GM23248 (cell line): ENCODE measurements around the gene SIAE. TPM values are rescaled to one million over a fixed set of nuclear protein-coding genes. Genes with fewer than 3 reads are reported as not detected.

ENCODE experiments used
- DNase-seq: peaks from one replicate; pipeline ENCODE4 v3.0.0-alpha.2; 2015
- H2AFZ ChIP-seq: fragments of 200-600 bp; sonication (generic); 2 replicates; pipeline ENCODE4 v1.6.1; 2016; ENCODE audit warnings: antibody characterized with exemption
- H3F3A ChIP-seq: fragments of 200-600 bp; sonication (generic); 2 replicates; pipeline ENCODE4 v1.6.1; 2016; ENCODE audit warnings: mild to moderate bottlenecking, antibody characterized with exemption, mixed run types; ENCODE audit not compliant: insufficient read depth
- H3K27ac ChIP-seq: fragments of 200-600 bp; sonication (generic); 2 replicates; pipeline ENCODE4 v1.5.1; 2016; ENCODE audit warnings: mild to moderate bottlenecking
- H3K27me3 ChIP-seq: fragments of 200-600 bp; sonication (generic); replicated peaks from 2 replicates; pipeline ENCODE4 v1.6.1; 2016; ENCODE audit warnings: mild to moderate bottlenecking; ENCODE audit not compliant: insufficient read depth
- H3K36me3 ChIP-seq: fragments of 200-600 bp; sonication (generic); 2 replicates; pipeline ENCODE4 v1.6.1; 2016; ENCODE audit warnings: low read depth, mild to moderate bottlenecking
- H3K4me1 ChIP-seq: fragments of 200-600 bp; sonication (generic); 2 replicates; pipeline ENCODE4 v1.6.1; 2016; ENCODE audit warnings: mild to moderate bottlenecking; ENCODE audit not compliant: insufficient read depth
- H3K4me2 ChIP-seq: fragments of 200-600 bp; sonication (generic); one replicate; pipeline ENCODE4 v1.6.1; 2016; ENCODE audit warnings: mild to moderate bottlenecking; ENCODE audit not compliant: unreplicated experiment
- H3K4me3 ChIP-seq: fragments of 200-600 bp; sonication (generic); 2 replicates; pipeline ENCODE4 v1.5.1; 2016; ENCODE audit warnings: mild to moderate bottlenecking
- H3K79me2 ChIP-seq: fragments of 200-600 bp; sonication (generic); 2 replicates; pipeline ENCODE4 v1.6.1; 2016; ENCODE audit warnings: mild to moderate bottlenecking; ENCODE audit not compliant: insufficient read depth
- H3K9ac ChIP-seq: fragments of 200-600 bp; sonication (generic); 2 replicates; pipeline ENCODE4 v1.6.1; 2016; ENCODE audit warnings: mild to moderate bottlenecking
- H3K9me2 ChIP-seq: fragments of 200-600 bp; sonication (generic); 2 replicates; pipeline ENCODE4 v1.6.1; 2016; ENCODE audit warnings: mixed run types, mild to moderate bottlenecking, moderate library complexity; ENCODE audit not compliant: insufficient read depth
- H3K9me3 ChIP-seq: fragments of 200-600 bp; sonication (generic); one replicate; pipeline ENCODE4 v1.6.1; 2017; ENCODE audit warnings: low read depth
- H4K20me1 ChIP-seq: fragments of 200-600 bp; sonication (generic); 2 replicates; pipeline ENCODE4 v1.6.0; 2016; ENCODE audit not compliant: insufficient read depth
- EZH2 ChIP-seq: fragments of 200-600 bp; sonication (generic); IDR thresholded peaks from 2 replicates; pipeline ENCODE4 v1.6.1; 2018; ENCODE audit warnings: antibody characterized with exemption, mild to moderate bottlenecking; ENCODE audit not compliant: insufficient read depth, poor library complexity, severe bottlenecking
- EZH2phosphoT487 ChIP-seq: fragments of 200-600 bp; sonication (generic); IDR thresholded peaks from 2 replicates; pipeline ENCODE4 v1.6.1; 2018; ENCODE audit warnings: antibody characterized with exemption, moderate library complexity, mild to moderate bottlenecking, low read depth; ENCODE audit not compliant: insufficient read depth
- WGBS, 2 experiments: methylation state at CpG; one replicate each; pipeline ENCODE4 v1.1.6; 2015 to 2017; ENCODE audit warnings: low lambda C conversion rate in 2 of 2, low coverage in 1 of 2; ENCODE audit errors: missing lambda C conversion rate in 2 of 2; 5-methylcytosine and 5-hydroxymethylcytosine counted together
- in situ Hi-C: fragments of 300-500 bp; cut with MboI; formaldehyde crosslinking; loops from 2 replicates; pipeline ENCODE4 v1.15.0; 2020
- polyA plus RNA-seq: library from polyadenylated mRNA; unstranded; fragments of >200 nt; fragmentation: Nextera tagmentation; extraction: Ambion mirVana; gene quantifications from 2 replicates; pipeline ENCODE4 v1.2.1, GENCODE V29; 2016
- total RNA-seq: library from RNA; depleted of rRNA; stranded (reverse); fragments of >200 nt; shearing (Covaris generic); gene quantifications from 2 replicates; pipeline ENCODE4 v1.2.3, GENCODE V29; 2014

The SIAE gene
- total and polyA plus RNA-seq, 2 experiments from 2014 or later: 7.2 to 19.5 TPM

DNA sequence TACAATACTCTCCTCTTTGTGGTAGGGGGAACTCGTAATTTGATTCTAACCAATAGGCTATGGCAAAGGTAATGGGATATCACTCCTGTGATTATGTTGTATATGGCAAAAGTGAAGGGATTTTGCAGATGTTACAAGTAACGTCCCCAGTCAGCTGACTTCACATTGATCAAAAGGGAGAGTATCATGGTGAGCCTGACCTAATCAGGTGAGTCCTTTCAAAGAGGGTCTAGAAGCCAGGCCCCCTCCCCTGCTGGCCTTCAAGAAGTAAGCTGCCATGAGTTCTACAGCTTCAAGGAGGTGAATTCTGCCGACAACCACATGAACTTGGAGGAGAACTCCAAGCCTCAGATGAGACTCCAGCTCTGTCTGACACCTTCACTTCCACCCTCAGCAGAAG is 30.9 kb downstream of the SIAE start:
- Histone ChIP-seq H3K4me3 (no peak overlapping the region), H3K4me2 (no peak overlapping the region), H3K9me3 (no peaks in the 10 kb centered on the region), H3K79me2 (no peaks in the 10 kb centered on the region), H4K20me1 (no peaks in the 10 kb centered on the region), H3K27me3 (no peaks in the 10 kb centered on the region), H3K9ac (no peak overlapping the region), H3F3A (peaks cover 31% of the 10 kb centered on the region), H3K9me2 (no peaks in the 10 kb centered on the region), H3K27ac (peak overlapping the region; percentile 86; the same call in 1 of the 2 replicates), H3K4me1 (peaks cover 22% of the 10 kb centered on the region), H3K36me3 (no peaks in the 10 kb centered on the region), H2AFZ (no peak overlapping the region)
- whole genome bisulfite sequencing, 2 experiments: 92 to 97% methylated on average over 3 of the region's 3 CpGs
- TF ChIP-seq EZH2 (no peak), EZH2phosphoT487 (no peak)
- in situ Hi-C loops: no loop called here
- DNase-seq: no peak

DNA sequence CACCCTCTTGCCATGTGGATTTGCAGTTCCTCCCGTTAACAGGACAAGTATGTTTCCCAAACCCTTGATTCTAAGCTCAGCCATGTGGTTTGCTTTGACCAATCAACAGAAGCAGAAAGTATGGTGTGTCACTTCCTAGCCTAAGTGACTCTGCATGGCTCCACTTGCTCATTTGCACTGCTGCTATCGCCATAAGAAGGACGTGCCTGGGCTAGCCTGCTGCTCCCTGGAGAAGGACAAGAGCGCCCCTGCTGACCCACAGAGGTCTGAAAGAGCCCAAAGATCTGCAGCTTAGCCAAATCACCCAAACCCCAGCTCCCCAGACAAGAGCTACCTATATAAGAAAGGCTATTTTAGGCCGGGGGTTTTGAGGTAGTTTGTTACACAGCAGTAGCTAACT is 32.9 kb downstream of the SIAE start:
- in situ Hi-C loops: no loop called here
- Histone ChIP-seq H3K9ac (no peak overlapping the region), H3F3A (peaks cover 31% of the 10 kb centered on the region), H3K27me3 (no peaks in the 10 kb centered on the region), H2AFZ (no peak overlapping the region), H3K4me1 (peaks cover 22% of the 10 kb centered on the region), H3K4me2 (no peak overlapping the region), H3K27ac (no peak overlapping the region), H3K9me3 (no peaks in the 10 kb centered on the region), H3K79me2 (no peaks in the 10 kb centered on the region), H3K4me3 (no peak overlapping the region), H3K36me3 (no peaks in the 10 kb centered on the region; the same call in 1 of the 2 replicates), H4K20me1 (no peaks in the 10 kb centered on the region), H3K9me2 (no peaks in the 10 kb centered on the region)
- no peak for DNase-seq
- WGBS, 2 experiments: 82 to 83% methylated on average over 5 of the region's 5 CpGs
- TF ChIP-seq EZH2phosphoT487 (no peak), EZH2 (no peak)

DNA sequence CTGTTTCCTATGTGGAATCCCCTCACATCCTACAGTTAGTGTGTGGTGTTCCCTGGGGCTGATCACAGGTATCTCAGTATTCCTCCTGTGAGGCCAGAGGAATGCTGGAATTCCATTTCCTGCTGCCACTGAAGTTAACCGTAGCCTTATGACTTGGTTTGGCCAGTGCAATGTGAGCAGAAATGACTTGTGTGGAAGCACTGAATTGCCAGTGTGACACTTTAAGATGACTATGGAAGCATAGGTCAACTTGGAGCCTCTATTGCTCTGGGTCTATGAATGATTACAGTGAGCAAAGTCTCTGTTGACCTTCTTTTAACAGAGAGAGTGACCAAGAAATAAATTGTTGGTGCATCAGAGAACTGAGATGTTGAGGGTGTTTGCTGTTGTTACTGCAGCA is 34.4 kb downstream of the SIAE start:
- no peak overlapping the region for H3K9ac ChIP-seq
- H4K20me1 ChIP-seq: no peaks in the 10 kb centered on the region
- no peak for TF ChIP-seq EZH2
- no peak for TF ChIP-seq EZH2phosphoT487
- in situ Hi-C loops: no loop called here
- H2AFZ ChIP-seq: no peak overlapping the region
- H3K27ac ChIP-seq: no peak overlapping the region
- no peaks in the 10 kb centered on the region for H3K9me3 ChIP-seq
- H3K79me2 ChIP-seq: no peaks in the 10 kb centered on the region
- peaks cover 10% of the 10 kb centered on the region; the same call in 1 of the 2 replicates for H3K36me3 ChIP-seq
- peaks cover 12% of the 10 kb centered on the region for H3K4me1 ChIP-seq
- 86 to 100% methylated on average over 1 of the region's 1 CpG for WGBS, 2 experiments
- H3F3A ChIP-seq: peaks cover 22% of the 10 kb centered on the region
- H3K27me3 ChIP-seq: no peaks in the 10 kb centered on the region
- no peak overlapping the region for H3K4me3 ChIP-seq
- H3K4me2 ChIP-seq: no peak overlapping the region
- H3K9me2 ChIP-seq: no peaks in the 10 kb centered on the region
- DNase-seq: no peak

DNA sequence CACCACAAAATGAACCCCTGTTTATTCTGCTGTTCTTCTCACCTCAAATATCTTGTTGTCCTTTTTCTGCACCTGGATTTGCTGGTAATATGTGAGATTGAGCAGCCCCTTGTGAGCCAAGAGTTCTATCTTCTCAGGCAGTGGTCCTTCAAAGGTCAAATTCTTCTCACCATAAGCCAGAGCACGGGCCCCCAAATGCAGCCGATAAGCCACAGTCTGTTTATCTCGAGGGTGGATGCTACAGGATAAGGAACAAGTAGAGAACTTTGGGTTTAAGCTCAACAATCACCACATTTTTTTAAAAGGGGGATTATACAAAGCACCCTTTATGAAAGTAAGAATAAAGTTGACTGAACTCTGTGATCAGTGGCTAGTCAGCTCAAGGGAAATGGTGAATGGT is 35.0 kb downstream of the SIAE start:
- Histone ChIP-seq H3K27ac (no peak overlapping the region), H3K9me2 (no peaks in the 10 kb centered on the region), H3K4me1 (peaks cover 7% of the 10 kb centered on the region; the same call in 1 of the 2 replicates), H3K4me2 (no peak overlapping the region), H3K4me3 (no peak overlapping the region), H2AFZ (no peak overlapping the region), H4K20me1 (no peaks in the 10 kb centered on the region), H3K27me3 (no peaks in the 10 kb centered on the region), H3K79me2 (no peaks in the 10 kb centered on the region), H3K9me3 (no peaks in the 10 kb centered on the region), H3K9ac (no peak overlapping the region), H3K36me3 (peaks cover 17% of the 10 kb centered on the region), H3F3A (peaks cover 17% of the 10 kb centered on the region)
- TF ChIP-seq EZH2phosphoT487: no peak
- no peak for TF ChIP-seq EZH2
- WGBS, 2 experiments: 81 to 87% methylated on average over 3 of the region's 3 CpGs
- no peak for DNase-seq
- in situ Hi-C loops: no loop called here

DNA sequence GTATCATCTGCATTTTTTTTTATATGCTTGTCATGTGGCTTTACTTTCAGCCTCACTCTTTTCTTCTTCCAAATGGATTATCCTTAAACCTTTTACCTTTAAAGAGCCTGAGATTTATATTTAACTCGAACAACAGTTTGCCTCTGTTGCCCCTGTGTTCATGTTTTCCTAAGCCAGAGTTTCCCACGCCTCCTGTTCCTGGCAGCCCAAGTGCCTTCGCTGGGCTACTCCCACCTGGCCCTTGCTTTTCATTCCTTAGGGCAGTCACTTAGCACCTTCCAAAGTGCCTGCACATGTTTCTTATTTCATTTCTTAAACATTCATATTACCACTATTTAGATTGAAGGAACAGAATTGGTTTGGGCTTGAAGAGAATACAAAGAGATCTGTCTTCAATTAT is 37.6 kb downstream of the SIAE start:
- no peaks in the 10 kb centered on the region for H3K9me3 ChIP-seq
- H3K36me3 ChIP-seq: peaks cover 39% of the 10 kb centered on the region
- in situ Hi-C loops: no loop called here
- H3K4me2 ChIP-seq: no peak overlapping the region
- H3K79me2 ChIP-seq: no peaks in the 10 kb centered on the region
- no peak overlapping the region for H3K4me3 ChIP-seq
- DNase-seq: no peak
- TF ChIP-seq EZH2: no peak
- TF ChIP-seq EZH2phosphoT487: no peak
- no peaks in the 10 kb centered on the region for H4K20me1 ChIP-seq
- no peaks in the 10 kb centered on the region for H3K27me3 ChIP-seq
- no peak overlapping the region for H2AFZ ChIP-seq
- no peaks in the 10 kb centered on the region for H3K4me1 ChIP-seq
- H3K27ac ChIP-seq: no peak overlapping the region
- no peaks in the 10 kb centered on the region for H3K9me2 ChIP-seq
- H3K9ac ChIP-seq: no peak overlapping the region
- 78 to 82% methylated on average over 3 of the region's 3 CpGs for WGBS, 2 experiments
- no peaks in the 10 kb centered on the region for H3F3A ChIP-seq
